GM19035 (cell line): ENCODE data around the gene AP1B1.
"Not testable (repeated sequence)": the region's sequence is repeated elsewhere in the genome, so short reads cannot be mapped to it uniquely, and the experiment has no call there.

ENCODE experiments used
- ATAC-seq: cut with Tn5 transposase; IDR thresholded peaks from one replicate; pipeline ENCODE4 v1.9.1; 2021; ENCODE audit not compliant: unreplicated experiment

The AP1B1 gene

DNA sequence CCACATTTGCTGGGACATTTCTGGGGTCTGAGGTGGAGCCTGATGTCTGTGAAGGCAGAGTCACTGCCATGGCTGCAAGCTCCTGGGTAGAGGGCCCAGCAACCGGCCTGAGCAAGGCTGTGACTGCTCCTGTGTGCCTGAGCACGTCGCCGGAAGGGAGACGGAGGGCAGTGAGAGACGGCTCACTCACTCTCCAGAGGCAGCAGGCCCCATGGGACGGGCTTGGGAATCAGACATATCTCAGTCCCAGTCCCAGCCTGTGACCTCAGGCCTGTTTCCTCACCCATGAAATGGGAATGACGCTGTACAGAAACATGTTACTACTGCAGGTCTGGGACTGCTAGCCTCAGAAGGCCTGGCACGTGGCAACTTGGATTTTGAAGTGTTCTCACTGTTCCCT is 36.5 kb downstream of the AP1B1 start:
- no peak for ATAC-seq

DNA sequence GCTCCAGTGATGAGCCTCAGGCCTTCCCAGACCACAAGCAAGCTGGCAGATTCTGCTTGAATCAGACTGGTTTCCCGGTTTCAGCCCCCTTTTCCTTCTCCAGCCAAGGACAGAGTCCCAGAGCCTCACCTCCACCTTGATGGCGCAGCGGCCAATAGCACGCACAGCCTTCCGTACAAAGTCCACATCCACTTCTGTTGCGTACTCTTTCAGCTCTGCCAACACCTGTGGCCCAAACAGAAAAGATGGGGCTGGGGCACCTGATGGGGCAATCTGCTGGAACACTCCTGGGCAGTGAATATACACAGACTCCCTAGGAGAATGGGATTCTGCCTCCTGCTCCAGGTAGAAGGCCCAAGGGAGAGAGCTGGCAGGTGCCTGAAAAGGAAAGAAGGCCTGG is 37.3 kb downstream of the AP1B1 start:
- no peak for ATAC-seq

DNA sequence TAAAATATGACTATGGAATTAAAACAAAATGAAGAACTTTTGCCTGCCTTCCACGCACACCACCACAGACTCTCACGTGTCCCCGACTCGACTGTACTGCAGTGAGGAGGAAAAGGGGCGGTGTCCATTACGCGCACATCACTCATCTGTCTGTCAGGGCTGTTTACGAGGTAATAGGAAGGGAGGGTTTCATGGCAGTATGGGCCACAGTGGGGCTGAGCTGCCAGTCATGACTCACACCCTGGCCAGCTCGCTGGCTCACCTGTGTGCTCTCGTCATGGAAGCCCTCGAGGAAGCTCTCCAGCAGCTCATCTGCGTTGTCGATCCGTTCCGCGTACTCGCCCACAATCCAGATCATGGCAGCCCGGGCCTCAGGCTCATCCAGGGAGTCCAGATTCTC is 39.4 kb downstream of the AP1B1 start:
- ATAC-seq = no peak

DNA sequence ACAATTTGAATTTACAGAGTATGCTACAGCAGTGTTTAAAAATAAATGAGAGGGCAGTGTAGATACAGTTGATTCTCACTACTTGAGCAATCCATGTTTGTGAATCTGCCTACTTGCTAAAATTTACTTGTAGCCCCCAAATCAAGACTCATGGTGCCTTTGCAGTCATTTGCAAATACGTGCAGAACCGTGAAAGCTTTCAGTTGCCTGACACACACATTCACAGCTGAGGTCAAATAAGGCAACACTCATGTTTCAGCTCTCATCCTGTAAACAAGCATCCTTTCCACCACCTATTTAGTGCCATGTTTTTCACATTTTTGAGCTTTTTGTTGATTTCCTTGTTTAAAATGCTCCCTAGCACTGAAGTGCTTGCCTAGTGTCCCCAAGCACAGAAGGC is 40.3 kb downstream of the AP1B1 start:
- no peak for ATAC-seq

DNA sequence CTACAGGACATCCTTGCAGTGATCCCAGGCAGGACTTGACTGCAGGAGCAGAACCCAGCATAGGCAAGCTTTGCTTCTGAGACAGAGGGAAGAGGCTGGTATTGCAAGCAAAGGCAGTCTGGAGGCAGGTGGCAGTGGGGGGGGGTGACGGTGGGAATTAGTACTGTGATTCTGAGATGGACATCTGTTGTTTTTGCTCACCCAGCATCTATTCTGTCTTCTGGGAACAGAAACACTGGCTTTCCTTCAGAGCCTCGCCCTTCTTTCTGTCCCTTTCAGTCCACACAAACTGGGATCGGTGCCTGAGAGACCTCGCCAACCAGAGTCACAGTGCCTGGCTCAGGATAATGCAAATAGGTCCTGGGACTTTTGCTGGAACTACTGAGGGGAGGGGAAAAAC is 41.7 kb downstream of the AP1B1 start:
- ATAC-seq = no peak

DNA sequence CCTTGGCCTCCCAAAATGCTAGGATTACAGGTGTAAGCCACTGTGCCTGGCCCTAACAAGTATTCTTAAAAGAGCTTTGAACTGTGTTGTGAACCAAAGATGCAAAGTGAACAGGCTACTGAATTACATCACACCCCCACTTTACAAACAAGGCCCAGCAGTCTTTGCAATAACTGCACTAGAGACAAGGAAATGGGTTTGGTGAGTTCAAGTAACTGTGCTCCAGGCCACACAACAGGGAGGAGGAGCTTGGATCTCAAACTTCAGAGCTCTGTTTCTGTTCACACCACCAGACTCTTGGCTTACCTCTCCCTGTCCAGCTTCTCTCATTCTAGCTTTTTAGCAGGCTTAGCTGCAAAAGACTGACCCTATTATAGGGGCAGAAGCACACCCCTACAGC is 42.4 kb downstream of the AP1B1 start:
- no peak for ATAC-seq

DNA sequence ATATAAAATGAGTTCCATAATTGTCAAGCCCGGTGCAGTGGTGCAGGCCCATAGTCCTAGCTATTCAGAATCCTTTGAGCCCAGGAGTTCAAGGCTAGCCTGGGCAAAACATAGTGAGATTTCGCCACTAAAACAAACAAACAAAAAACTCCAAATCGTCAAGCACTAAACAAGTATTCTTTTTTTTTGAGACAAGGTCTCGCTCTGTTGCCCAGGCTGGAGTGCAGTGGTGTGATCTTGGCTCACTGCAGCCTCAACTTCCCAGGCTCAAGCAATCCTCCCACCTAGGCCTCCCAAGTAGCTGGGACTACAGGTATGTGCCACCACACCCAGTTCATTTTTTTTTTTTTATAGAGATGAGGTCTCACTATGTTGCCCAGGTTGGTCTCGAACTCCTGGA is 43.5 kb downstream of the AP1B1 start:
- not testable (repeated sequence) for ATAC-seq

DNA sequence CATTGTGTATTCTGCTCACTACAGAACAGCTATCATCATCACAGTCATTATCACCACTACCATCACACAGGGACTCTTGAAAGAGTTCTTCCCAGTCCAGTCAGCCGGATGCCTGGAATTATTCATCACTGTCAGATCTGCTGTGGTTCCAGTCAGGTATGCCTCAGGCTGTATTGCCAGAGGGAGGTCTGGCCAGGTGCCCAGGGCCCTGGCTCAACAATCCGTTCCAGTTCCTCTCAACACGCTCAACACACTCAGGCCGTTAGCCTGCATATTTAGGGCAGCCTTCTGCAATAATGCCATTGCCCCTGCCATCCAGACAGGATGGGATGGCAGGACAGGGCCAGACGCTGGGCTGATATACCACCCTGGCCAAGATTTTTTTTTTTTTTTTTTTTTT is 44.2 kb downstream of the AP1B1 start:
- no peak for ATAC-seq

DNA sequence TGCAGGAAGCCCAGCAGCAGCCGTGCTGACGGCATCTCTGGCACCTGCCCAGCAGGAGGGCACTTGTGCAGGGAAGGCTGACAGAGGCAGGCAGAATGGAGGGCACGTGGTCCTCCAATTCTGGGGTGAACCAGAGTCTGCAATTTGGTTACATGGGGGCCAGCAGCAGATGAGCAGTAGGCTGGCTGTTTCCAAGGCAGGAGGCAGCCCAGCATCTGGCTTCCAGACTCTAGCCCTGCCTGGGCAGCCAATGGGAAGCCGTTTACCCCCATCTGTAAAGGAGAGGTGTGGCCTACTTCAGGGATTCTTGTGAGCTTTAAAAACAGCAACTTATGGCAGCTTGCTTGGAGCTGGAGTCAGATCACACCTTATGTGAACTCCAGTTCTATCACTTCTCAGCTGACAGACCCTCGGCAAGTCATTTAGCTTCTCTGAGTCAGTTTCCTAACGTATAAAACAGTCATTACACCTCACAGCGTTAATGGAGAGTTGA is 45.0 kb downstream of the AP1B1 start:
- ATAC-seq = no peak

DNA sequence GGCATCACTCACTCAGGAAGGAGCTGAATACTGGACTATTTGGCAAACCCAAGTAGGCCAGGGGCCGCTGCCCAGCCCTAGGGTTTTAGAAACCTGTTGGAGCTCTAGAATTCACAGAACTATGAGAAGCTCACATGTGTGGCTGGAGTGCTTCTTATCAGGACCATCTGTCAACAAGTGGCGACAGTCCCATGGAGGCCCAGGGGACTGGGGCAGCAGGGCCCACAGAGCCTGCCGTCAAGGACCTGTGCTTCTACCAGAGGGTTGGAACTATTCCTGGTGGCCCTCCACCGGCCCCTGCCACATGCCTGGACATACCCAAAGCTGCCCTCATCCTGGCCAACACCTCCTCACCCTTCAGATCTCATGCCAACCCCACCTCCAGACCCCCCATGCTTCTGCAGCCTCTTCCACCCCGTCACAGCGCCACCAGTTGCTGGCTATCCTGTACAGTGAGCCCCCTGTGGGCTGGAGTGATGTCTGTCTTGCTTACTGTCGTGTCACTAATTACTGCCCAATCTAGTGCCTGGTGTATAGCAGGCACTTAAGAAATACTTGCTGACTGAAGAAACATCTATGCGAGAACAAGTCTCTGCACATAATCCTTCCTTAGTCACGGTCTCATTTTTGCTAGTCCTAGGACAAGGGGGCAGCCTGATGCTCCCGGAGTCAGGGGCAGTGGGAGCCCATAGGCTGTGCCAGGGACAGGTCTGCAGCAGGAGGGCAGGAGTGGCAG is 45.6 kb downstream of the AP1B1 start:
- no peak for ATAC-seq

DNA sequence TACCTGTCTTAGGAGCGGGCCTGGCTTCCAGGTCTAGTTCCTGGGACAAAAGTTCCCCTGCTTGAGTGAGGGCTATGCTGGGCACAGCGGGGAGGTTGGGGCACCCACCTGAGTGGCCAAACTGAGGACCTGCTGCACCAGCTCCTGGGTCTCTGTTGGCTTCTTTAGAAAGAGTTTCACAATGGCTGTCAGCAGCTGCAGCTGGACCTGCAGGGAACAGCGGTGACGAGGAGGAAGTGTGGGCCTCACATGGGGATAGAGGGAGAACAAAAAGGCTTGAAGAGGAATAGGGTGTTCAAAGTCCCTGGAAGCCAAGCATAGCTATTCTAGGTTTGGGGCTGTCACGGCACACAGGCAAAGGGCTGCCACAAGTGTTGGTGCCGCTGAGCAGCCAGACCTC is 46.2 kb downstream of the AP1B1 start:
- ATAC-seq = no peak

DNA sequence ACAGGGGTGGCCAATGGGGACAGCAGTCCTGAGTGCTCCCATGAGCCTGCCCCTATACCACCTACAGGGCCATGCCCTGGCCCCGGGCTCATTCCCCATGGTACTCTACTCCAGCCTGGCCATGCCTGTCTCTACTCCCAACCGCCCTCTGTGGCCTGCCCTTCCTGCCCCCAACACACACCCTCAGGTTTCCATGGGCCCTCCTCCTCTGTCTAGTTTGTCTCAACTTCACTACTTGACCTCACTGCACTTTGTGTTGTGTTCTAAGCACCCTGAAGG is 46.6 kb downstream of the AP1B1 start:
- ATAC-seq = no peak

DNA sequence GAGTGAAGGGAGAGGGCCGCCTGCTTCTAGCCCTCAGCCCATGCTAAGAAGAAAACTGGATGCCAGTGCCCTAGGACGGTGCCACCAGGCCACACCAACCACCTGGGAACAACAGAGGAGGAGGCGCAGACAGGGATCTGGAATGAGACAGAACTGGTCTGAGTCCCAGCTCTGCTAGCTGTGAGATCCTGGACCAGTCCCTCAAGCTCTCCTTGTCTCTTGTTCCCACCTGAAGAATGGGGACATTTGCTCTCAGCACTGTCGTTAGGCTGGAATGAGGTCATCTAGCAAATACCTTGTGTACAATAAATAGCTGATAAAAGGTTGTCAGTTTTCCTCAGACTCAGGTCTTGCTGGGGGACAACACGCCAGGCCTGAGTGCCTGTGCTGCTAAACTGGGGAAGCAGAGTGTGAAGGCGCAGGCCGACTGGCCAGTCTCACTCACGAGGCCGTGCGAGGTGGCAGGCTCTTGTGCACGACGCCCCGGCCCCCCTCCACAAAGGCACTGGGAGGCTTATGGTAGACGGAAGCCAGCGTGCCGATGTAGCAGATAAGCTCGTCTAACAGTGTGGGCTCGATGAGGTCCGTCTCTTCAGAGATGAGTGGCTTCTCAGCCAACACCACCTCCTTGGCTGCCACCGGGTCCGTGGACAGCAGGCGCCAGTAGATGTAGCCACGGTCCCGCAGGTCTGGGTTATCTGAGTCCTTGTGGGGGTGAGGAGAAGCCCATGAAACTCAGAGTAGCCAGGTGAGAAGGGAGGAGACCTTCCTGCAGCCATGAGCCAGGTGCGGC is 47.1 kb downstream of the AP1B1 start:
- no peak for ATAC-seq

DNA sequence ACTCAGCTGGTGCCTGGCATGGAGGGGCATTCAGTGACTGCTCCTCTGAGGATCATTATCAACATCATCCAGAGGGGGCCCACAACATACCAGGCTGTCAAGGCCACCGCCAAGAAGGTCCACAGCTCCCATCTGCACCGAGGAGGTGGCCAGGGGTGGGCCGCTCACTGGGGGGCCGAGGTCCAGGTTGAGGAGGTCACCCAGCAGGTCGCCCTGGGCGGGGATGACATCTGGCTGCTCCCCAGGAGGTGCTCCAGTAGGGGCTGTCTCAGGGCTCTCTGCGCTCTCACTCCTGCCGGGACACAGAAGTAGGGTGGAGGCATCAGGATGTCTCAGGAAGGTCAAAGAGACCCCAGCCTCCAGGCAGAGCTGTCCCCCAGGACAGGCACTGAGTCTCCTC is 47.8 kb downstream of the AP1B1 start:
- ATAC-seq = no peak

DNA sequence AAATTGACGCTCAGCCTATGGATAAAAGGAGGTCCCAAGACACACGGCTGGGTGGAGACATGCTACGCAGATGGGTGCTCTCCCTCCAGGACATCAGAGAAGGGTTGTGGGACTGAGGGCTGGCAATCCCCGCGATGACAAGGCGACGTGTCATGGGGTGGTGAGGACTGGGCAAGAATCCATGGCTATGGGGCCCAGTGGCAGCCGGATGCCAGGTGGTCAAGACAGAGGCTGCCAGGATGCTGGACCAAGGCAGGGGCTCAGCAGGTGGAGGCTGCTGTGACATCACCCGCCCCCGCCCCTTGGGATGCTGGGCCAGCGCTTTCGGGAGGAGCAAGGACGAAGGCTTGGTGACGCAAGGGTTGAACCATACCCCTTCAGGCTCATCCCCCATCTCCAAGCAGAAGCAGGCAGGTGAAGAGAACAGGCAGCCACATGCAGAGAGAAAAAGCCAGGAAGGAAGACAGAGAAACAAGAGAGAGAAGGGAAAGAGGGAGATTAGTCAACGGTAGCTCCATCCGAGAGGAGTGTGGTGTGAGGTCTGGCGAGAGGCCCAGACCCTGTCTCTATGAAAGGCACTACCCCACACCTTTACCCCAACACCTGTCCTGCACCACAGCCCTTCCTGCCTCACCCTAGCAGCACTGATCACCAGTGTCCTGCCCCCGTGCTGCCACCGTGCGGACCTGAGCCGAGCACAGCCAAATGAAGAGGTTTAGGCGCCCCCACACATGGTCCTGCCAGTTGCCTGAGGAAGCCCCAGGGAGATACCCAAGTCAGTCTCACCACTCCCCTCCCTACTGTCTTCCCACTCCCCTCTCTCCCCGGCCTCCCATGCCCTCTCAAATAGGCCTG is 48.8 kb downstream of the AP1B1 start:
- ATAC-seq = no peak

DNA sequence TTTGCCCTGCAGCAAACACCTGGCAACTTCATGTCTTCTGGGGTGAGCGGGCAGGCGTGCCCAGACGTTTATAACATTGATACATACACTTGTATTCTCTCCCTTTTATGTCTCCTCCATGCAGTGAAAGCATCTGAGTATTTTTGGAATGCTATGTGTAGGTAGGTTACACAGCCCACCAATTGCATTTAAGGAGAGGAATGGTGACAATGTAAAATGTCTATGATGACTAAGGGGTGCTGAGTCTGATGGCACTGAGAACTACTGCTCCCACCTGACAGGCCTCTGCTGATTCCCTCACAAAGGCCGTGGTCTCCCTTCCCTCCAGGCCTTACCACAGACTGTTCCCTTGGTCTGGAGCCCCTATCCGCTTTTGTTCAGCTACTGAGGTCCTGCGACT is 50.0 kb downstream of the AP1B1 start:
- no peak for ATAC-seq

DNA sequence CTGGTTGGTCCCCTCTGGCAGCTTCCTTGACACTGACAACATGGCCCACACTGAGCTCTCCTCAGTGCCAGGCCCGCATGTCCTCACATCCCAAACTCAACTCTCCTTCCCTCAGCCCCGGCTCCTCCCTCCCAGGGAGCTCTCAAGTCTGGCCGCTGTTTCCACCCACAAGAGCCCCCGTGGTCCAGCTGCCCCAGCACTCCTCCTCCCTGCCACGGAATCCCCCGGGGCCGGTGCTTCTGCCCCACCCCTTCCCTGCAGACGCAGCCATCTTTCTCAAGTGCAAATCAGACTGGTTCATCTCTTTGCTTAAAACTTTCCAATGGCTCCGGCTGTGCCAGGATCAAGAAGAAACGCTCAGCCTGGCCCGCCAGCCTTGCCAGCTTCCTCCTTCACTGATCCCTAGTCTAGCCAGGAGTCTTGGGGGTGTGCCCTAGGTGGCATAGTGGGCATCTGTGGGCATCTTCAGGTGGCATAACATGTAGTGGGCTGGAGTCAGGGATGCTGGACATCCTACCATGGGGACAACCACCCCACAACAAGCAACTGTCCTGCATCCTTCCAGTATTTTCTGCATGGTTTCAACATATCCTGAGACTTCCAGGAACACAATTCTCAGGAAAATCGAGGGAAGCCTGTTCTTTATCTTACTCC is 50.6 kb downstream of the AP1B1 start:
- ATAC-seq = no peak

DNA sequence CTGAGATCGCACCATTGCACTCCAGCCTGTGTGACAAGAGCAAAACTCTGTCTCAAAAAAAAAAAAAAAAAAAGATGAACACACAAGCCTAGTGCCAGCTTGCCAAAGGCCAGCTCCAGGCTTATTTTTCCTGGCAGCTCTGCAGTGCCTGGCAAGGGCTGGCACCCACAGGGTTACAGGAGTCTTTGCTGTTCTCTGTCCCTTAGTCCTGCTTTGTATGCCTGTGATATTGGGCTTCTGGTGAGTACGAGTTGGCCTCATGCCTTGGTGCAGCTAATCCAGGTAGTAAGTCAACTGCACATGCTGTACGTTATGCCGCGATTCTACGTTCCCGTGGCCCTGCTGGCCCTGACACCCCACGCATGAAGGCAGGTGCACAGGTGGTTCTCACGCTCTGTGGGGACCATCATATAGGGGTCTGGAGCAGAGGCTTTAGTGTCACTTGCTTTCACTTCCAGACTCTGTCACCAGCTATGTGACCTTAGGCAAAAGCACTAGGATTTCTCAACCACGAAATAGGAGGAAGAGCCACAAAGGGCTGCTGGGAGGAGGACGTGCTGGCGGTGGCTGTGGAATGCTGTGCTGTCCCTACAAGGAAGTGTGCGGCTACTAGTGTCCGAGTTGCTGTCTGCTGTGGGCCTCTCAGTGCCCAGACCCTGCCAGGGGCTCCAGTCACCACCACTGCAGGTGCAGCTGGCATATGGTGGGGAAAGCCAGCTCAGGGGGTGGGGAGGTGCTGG is 51.4 kb downstream of the AP1B1 start:
- ATAC-seq = no peak

DNA sequence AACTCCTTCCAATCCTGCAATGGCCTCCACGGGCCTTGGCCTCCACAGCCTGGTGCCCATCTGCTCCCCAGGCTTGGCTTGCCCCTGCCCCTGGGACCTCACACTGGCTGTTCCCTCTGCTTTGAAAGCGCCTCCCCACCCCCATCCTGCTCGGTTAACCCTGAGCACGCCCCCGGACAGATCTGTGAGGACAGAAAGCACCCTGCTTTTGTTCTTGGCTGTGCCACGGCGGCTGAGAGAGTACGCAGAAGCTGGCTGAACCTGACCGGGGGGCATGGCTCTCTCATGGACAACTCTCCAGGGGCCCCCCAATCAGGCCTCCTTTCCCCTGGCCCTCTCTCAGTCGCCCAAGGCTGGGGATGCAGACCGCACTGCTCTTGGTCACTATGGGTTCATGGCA is 52.7 kb downstream of the AP1B1 start:
- no peak for ATAC-seq

DNA sequence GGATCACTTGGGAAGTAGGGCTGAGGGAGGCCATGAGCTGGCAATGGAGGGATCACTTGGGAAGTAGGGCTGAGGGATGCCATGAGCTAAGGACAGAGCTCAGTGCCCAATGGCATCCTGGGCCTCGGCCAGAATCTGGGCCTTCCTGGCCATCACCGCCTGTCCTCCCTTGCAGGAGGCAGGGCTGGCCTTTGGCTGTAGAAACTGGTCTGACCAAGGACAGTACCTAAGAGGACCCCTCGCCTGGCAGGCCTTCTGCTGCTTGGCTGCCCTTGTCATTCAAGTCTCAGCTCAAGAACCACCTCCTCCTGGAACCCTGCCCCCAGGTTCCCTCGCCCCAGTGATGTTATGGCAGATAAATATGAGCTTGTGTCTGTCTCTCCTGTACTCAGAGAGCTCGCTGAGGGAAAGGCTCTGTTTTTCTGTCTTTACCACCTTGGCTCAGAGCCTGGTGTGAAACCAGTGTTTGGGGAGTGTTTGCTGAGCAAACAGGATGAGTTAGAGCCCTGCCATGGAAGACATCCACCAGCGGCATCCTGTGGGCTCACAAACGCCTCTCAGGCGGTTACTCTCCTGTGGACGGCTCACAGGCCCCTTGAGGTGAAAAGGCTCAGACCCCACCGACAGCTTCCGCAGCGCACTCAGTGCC is 53.5 kb downstream of the AP1B1 start:
- ATAC-seq = no peak
